Measurements from ENCODE around the gene SOX18.

Gene SOX18

DNA sequence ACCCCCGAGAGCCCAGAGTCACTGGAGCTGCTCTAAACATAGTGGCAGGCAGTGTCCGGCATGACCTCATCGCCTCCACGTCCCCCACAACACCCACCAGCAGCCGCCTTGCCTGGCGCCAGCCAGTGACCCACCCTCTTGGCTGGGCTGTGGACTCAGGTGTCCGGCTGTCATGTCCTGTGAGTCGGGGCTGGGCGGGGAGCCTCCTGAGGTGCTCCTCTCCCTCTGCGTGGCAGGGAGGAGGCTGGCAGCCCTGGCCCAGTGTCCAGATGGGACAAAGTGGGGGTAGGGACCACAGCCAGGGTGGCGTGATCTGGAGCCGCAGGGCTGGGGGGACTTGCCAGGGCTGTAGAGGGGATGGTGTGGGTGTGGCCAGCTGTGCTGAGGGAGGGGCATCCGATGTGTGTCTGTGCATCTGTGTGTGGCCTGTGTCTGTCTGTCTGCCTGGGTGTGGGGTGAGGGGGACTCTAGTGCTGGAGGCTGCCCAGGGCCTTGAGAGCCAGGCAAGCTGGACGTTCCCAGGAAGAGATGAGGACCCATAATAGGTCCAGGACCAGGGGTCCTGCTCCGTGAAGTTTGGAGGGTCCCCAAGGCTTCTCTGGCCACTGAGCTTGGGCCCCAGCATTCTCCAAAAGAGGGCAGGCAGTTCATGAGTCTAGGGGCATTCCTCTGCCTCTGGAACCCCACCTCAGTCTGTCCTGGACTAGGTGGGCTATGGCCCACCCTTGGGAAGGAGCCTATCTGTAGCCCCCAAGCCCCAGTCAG, 2.3 kb upstream of the SOX18 start:
- no peak for DNase-seq (ENCODE audit: low spot score)

- DNase-seq (ENCODE audit: low spot score): no peak
Measured at GRCh38 chr20:64051033-64051452, 1.6 kb upstream of the SOX18 start.

GRCh38 chr20:64050261-64051032, 1.0 kb upstream of the SOX18 start:
- DNase-seq (ENCODE audit: low spot score): no peak

- no peak for DNase-seq (ENCODE audit: low spot score)
Measured at GRCh38 chr20:64049878-64050260, 430 bp upstream of the SOX18 start.

- DNase-seq (ENCODE audit: low spot score): no peak
Measured at GRCh38 chr20:64048402-64049044, 916 bp downstream of the SOX18 start.

GRCh38 chr20:64047968-64048401, 1.5 kb downstream of the SOX18 start:
- no peak for DNase-seq (ENCODE audit: low spot score)

GRCh38 chr20:64047046-64047389, 2.4 kb downstream of the SOX18 start:
- no peak for DNase-seq (ENCODE audit: low spot score)

GRCh38 chr20:64045346-64046011, 4.0 kb downstream of the SOX18 start:
- DNase-seq (ENCODE audit: low spot score): no peak

DNA sequence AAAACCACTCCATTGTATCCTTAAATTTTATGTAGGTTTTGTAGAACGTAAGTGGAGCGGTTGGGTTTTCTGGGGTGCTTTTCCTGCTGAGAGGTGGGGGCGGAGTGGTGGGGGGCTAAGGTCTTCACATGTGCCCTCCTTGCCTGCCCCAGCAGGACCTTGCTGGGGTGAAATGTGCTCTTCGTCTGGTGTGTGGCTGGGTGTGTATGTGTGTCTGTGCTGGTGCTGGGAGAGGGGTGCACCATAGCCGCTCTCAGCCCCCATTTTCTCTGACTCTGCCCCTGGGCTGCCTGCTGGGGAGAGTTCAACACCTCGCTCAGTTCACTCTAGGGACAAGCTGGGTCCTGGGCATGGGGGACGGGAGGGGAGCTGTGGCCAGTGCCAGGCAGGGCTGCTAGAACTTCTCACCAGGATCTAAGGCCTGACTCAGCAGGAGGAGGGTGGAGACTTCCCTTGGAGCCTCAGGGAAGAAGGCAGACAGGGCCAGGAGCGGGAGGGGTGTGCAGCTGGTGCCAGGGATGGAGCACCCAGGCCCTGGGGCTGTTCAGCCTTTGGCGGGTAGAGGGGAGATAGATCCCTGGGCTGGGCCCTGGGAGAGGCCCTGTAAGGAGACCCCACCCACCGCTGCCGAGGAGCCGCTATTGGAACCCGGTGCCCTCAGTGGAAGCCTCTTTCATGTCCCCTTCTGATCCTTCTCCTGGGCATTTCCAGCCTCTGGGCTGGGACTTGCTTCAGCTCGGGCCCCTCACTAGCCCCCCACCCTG, 4.8 kb downstream of the SOX18 start:
- DNase-seq (ENCODE audit: low spot score): no peak

DNA sequence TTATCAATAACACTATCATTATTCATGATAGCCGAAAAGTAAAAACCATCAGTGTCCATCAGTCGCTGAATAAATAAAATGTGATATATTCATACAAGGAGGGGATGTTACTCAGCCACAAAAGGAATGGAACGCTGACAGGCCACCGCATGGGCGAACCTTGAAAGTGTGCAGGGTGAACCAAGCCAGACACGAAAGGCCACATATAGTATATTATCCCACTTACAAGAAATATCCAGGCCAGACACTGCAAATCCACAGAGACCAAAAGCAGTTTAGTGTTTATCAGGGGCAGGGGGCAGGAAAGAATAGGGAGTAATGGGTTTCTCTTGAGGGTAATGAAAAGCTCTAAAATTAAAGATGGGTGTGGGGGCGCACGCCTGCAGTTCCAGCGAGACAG, 5.7 kb downstream of the SOX18 start:
- no peak for DNase-seq (ENCODE audit: low spot score)

DNA sequence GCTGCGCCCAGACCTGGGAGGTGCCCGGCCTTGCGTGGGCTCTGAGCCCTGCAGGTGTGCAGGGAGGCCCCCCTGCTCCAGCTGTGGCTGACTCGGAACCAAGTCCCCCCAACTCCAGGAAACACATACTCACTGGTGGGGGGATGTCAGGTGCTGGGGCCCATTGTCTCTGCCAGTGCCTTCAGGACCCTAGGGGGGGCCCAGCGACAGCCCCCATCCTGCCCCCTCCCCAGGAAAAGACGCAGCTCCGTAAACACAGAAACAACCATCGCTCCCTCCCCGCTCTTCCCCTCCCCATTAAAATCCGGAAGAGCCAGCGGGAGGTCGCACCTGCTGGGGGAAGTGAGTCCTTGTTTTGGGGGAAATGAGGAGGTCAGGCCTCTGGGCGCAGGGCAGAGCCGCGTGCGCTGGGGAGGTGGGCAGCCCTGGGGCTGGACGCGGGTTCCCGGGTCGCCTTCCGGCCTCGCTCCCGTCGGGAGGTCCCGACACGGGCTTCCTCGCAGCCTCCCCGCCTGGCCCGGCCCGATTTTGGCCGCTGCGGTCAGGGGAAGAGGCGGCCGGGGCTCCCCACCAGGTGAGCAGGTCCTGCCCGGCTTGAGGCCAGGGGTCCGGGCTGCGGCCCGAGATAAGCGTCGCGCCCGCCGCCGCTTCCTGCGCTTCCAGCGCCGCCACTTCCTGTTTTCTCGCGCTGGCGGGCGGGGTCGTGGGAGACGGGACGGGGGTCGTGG, 7.2 kb downstream of the SOX18 start:
- no peak for DNase-seq (ENCODE audit: low spot score)

DNA sequence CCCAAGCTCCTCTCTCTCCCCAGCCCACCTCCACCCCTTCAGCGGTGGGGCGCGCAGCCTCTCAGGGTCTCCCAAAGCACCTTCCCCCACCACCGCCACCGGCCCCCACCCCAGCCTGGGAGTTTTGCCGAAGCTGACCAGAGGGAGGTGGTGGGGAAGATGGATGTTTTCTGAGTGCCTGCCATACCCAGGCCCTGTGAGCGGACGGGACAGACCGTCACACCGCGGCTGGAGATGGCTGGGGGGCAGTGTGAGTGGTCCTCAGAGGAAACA, 7.7 kb downstream of the SOX18 start:
- no peak for DNase-seq (ENCODE audit: low spot score)

DNA sequence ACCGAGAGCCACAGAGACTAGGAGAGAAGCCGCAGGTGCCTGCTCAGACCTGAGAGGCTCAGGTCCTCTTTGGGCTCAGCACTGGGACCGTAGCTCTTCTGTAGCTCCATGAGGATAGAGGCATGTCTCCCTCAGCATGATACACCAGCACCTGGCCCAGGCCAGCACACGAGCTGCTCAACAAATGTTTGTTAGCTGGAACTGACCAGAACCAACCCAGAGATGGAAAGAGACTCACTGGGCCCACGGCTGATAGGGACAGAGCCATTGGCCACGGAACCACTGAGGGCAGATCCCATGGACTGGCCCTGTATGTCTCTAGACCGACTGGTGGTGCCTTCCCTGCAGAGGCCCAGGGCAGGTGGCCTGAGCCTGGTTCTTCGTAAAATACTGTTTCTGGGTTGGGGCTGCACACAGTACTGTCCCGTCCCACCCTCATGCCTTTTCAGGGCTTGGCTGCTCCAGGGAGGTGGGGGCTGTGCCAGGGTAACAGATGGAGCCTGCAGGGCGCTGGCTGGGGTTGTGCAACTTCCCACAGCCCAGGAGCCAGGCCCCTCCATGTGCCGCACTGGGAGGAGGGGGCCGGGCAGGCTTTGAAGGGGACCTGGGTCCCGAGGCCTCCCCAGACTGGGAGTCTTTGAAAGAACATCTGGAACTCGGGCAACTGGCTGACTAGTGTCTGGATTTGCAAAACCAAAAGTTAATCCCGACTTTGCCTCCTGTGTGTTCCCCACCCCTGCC, 8.2 kb downstream of the SOX18 start:
- no peak for DNase-seq (ENCODE audit: low spot score)

- DNase-seq (ENCODE audit: low spot score): no peak
Measured at GRCh38 chr20:64040231-64041039, 9.0 kb downstream of the SOX18 start.

DNA sequence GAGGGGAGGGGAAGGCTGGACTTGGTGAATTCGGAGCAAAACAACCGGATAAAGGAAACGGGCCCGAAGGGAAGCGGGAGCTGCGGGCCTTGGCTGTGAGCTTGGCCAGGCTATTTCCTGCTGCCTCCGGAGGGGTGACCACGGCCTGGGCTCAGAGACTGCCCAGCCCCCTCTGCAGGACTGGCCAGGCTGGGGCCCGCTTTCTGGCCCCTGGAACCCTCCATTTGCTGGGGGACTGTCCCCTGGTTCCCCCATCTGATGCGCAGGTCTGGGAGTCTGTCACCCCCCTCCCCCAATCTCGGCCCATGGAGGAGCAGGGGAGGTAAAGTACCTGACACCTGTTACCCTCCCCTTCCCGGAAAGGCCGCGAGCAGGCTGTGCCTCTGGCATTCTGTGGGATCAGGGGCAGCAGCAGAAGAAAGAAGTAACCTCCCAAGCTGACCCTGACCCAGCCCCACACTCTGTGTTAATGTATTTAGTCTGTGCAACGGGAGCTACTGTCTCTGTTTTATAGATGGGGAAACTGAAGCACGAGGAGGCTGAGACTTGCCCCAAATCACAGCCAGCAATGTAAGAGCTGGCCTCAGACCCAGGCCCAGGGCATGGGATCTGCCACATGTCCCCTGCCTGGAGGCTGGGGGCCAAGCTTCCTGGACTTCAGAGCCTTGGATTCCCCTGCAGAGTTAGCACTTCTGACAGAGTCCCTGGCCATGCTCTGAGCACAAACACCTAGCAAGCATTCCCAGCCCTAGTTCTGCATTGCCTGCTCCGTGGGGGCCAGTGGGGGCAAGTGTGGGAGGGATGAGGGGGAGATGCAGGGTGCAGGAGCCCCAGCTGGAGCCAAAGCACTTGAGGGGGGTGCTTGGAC, 9.9 kb downstream of the SOX18 start:
- DNase-seq (ENCODE audit: low spot score): no peak

GRCh38 chr20:64038565-64039292, 10.7 kb downstream of the SOX18 start:
- DNase-seq (ENCODE audit: low spot score): peak; percentile 75

DNA sequence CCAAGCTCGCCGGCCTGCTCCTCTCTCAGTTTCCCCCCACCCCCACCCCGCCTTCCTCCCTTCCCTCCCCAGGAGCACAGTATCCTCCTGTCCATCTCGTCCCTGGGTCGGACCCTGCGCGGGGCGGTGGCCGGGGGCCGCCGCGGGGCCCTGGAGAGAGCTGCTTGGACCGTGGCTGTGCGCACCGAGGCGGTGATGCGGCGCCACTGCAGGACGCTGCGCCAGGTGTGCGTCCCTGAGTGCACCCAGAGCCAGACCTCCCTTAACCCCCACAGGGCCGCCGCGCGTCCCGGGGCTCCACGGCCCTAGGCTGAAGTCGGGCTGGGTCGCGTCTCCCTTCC, 11.2 kb downstream of the SOX18 start:
- no peak for DNase-seq (ENCODE audit: low spot score)

DNA sequence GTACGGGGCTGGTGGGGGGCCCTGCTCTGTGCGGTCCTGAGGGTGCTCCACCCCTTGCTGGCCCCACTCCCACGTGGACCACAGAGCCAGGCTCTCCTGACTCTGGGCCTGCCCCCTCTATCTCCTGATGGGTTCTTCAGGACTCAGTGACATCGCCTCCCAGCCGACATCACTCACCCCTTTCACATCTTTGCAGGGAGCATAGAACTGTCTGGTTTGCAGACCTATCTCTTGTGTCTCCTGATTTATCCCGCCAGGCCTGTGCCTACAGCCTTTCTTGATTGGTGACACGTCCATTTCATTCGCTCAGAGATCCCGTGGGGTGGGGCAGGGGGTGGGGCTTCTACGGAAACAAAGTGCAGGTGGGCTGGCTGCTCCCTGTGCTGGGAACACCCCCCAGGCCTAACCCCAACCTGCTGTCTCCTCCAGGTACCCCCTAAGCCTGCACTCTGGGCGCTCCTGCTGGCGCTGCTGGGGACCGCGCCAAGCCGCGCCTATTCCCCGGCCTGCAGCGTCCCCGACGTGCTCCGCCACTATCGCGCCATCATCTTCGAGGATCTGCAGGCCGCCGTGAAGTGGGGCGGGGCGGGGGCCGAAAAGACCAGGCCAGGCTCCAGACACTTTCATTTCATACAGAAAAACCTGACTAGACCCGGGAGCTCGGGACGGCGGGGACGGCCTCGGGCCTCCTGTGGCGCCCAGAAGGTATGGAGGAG, 11.8 kb downstream of the SOX18 start:
- DNase-seq (ENCODE audit: low spot score): no peak
